IPS-18c (cell line): ENCODE results near the gene LOC128125822.
"Not testable (repeated sequence)": the region's sequence is repeated elsewhere in the genome, so short reads cannot be mapped to it uniquely, and the experiment has no call there.

Source experiments
- H3K4me3 ChIP-seq: 2 replicates; pipeline ENCODE4 v1.7.0; 2013; ENCODE audit warnings: low read depth, mild to moderate bottlenecking, low read length, moderate library complexity; ENCODE audit not compliant: insufficient read depth
- H3K9me3 ChIP-seq: one replicate; pipeline ENCODE4 v1.6.1; 2013; ENCODE audit warnings: mild to moderate bottlenecking, low read length, moderate library complexity; ENCODE audit not compliant: control insufficient read depth, insufficient read depth

LOC128125822 gene

GRCh38 chr6:63574554-63574900 is 2.2 kb downstream of the LOC128125822 start:
- Histone ChIP-seq H3K9me3 (no peaks in the 10 kb centered on the region), H3K4me3 (peak overlapping the region; percentile 94)

- H3K4me3 ChIP-seq: no peak overlapping the region
- H3K9me3 ChIP-seq: no peaks in the 10 kb centered on the region
Observed at GRCh38 chr6:63576147-63576772, 4.0 kb downstream of the LOC128125822 start.

- no peaks in the 10 kb centered on the region for H3K9me3 ChIP-seq
- no peak overlapping the region for H3K4me3 ChIP-seq
Observed at GRCh38 chr6:63576985-63577712, 4.9 kb downstream of the LOC128125822 start.

GRCh38 chr6:63578757-63579156 is 6.5 kb downstream of the LOC128125822 start:
- H3K4me3 ChIP-seq: no peak overlapping the region
- no peaks in the 10 kb centered on the region for H3K9me3 ChIP-seq

GRCh38 chr6:63579937-63580703 is 7.8 kb downstream of the LOC128125822 start:
- Histone ChIP-seq H3K9me3 (no peaks in the 10 kb centered on the region), H3K4me3 (no peak overlapping the region)

- Histone ChIP-seq H3K4me3 (no peak overlapping the region), H3K9me3 (no peaks in the 10 kb centered on the region)
Observed at GRCh38 chr6:63580704-63580961, 8.4 kb downstream of the LOC128125822 start.

- H3K4me3 ChIP-seq: no peak overlapping the region
- H3K9me3 ChIP-seq: no peaks in the 10 kb centered on the region
Observed at GRCh38 chr6:63581355-63582013, 9.2 kb downstream of the LOC128125822 start.

- Histone ChIP-seq H3K4me3 (no peak overlapping the region), H3K9me3 (no peaks in the 10 kb centered on the region)
Observed at GRCh38 chr6:63582579-63583231, 10.4 kb downstream of the LOC128125822 start.

GRCh38 chr6:63584125-63584514 is 11.8 kb downstream of the LOC128125822 start:
- H3K9me3 ChIP-seq: no peaks in the 10 kb centered on the region
- no peak overlapping the region for H3K4me3 ChIP-seq

GRCh38 chr6:63584566-63584965 is 12.3 kb downstream of the LOC128125822 start:
- Histone ChIP-seq H3K9me3 (no peaks in the 10 kb centered on the region), H3K4me3 (no peak overlapping the region)

GRCh38 chr6:63585652-63586051 is 13.4 kb downstream of the LOC128125822 start:
- not testable (repeated sequence) for H3K9me3 ChIP-seq, H3K4me3 ChIP-seq

- Histone ChIP-seq H3K9me3 (no peaks in the 10 kb centered on the region), H3K4me3 (no peak overlapping the region)
Observed at GRCh38 chr6:63589952-63590411, 17.7 kb downstream of the LOC128125822 start.

- H3K4me3 ChIP-seq: no peak overlapping the region
- H3K9me3 ChIP-seq: no peaks in the 10 kb centered on the region
Observed at GRCh38 chr6:63592886-63593285, 20.6 kb downstream of the LOC128125822 start.

GRCh38 chr6:63597141-63598048 is 25.1 kb downstream of the LOC128125822 start:
- no peaks in the 10 kb centered on the region for H3K9me3 ChIP-seq
- peak overlapping the region; percentile 76 for H3K4me3 ChIP-seq

GRCh38 chr6:63598049-63599036 is 26.1 kb downstream of the LOC128125822 start:
- Histone ChIP-seq H3K4me3 (peak overlapping the region; percentile 76), H3K9me3 (no peaks in the 10 kb centered on the region)
